HPDE6-E6E7 (cell line): ENCODE measurements around the gene RDH5.

ENCODE experiments used
- DNase-seq: peaks from one replicate; pipeline ENCODE4 v3.0.0; 2011; ENCODE audit warnings: missing footprints; ENCODE audit errors: extremely low spot score

Gene RDH5

GRCh38 chr12:55696141-55696540 lies 24.1 kb upstream of the RDH5 start:
- DNase-seq, result no peak

GRCh38 chr12:55696796-55697462 lies 23.3 kb upstream of the RDH5 start:
- no peak for DNase-seq

GRCh38 chr12:55697686-55698085 lies 22.5 kb upstream of the RDH5 start:
- no peak for DNase-seq

DNA sequence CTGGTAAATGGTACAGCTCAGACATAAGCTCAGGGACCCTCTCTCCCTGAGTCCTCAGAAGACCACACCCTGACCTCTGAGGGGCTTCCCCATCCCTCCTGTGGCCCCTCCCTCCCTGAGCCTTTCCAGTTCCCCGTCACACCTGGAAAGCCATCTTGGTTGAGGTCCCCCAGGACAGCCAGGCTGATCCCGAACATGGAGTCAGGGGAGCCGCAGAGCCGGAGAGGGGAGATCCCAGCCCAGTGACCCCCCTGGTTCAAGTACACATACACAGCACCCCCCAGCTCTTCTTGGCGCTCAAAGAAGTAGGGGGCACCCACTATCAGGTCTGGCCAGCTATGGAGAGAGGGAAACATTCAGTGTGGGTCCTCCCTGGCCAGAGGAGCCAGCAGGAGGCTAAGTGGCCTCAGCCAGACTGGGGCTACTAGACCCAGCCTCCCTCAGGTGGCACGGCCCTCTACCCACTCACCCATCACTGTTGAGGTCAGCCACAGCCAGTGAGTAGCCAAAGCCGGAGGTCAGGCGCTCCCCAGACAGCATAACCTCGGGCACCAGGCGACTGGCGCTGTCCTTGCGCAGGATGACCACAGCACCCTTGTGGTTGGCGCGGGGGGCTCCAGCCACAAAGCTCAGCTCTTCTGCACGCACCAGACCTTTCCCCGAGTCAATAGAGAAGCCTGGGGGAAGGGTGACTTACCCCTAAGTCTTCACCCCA lies 21.8 kb upstream of the RDH5 start:
- DNase-seq, result no peak

DNA sequence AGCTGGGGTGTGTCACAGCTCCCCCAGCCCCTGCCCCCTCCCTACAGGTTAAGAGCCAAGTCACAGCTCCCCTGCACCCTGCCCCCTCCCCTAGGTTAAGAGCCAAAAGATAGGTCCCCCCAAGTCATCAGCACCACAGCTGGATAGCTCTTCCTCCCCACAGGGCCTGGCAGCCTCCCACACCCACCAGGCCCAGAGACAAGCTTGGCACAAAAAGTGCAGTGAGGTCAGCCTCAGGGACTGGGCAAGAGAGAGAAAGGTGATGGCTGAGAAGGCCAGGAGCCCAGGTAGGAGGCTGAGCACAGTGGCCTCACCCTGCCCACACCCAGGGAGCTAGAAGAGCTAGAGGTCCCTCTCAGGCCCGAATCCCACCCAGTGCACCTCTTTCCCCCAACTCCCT lies 21.2 kb upstream of the RDH5 start:
- DNase-seq, result no peak

- DNase-seq, result no peak
Observed at GRCh38 chr12:55699471-55700055, 20.6 kb upstream of the RDH5 start.

- DNase-seq, result no peak
Observed at GRCh38 chr12:55700255-55701018, 19.8 kb upstream of the RDH5 start.

DNA sequence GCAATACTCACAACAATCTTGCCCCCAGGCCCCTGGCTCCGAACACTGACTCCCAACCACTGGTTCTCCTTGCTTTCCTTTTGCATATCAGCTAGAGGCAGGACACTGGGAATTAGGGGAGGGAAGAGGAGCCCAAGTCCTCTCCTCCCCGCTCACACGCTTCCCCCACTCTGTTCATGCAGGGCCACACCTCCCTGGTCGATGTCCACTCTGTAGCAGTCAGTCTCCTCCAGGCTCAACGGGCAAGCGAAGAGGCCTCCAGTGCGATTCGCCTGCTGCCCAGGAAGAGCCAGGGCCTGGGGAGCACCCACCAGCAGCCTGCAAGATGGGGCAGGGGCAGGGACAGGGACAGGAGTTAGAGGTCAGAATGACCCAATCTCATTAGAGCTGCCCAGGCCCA lies 17.3 kb upstream of the RDH5 start:
- DNase-seq, result no peak

DNA sequence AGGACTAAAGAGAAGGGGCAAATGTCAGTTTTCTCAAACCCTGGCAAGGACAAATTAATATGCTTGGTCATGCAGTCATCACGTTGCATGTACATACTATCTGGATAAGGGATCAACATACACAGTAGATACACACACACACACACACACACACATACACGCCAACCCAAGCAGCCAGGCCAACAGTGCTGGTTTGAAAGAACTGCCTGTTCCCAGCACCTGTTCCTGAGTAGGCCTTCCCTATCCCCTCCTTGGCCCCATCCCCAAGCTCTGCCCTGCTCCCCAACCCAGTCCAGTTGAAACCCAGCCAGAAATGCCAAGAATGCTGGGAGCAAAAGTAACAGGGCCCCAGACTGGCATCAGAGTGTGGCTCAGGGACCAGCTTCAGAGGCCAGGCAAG lies 16.9 kb upstream of the RDH5 start:
- no peak for DNase-seq

DNA sequence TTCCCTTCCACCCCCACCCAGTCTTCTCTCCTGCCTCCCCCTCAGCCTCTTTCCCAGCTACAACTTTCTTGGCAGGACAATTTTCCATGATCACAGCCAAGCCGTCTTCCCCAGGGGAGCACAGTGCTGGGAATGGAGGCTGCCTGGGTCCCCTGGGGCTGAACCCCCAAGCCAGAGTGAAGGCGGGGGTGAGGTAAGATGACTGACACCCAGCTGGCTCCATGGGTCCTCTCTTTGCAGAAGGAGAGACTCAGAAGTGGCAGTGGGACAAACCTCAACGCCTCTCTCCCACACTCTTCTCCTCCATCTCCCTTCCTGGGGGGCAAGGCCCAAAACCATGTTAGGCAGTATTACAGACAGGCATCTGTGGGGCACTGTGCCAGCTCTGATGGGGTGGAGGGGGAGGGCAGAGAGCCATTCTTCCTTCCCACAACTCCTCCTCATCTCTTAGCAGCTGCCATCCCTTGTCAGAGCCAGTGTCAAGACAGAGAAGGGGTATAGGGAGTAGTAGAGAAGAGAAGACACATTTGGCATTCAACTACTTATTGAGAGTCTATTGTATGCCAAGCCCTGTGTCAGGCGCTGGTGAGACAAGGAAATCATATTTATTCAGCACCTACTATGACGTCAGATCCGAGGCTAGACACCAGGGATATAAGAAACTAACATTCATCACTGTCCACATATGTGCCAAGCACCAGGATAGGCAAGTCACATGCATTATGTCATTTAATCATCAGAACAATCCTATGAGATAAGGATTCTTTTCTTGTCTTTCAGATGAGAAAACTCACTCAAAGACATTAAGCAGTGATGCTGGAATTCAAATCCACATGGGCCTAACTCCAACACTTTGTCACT lies 16.1 kb upstream of the RDH5 start:
- no peak for DNase-seq

DNA sequence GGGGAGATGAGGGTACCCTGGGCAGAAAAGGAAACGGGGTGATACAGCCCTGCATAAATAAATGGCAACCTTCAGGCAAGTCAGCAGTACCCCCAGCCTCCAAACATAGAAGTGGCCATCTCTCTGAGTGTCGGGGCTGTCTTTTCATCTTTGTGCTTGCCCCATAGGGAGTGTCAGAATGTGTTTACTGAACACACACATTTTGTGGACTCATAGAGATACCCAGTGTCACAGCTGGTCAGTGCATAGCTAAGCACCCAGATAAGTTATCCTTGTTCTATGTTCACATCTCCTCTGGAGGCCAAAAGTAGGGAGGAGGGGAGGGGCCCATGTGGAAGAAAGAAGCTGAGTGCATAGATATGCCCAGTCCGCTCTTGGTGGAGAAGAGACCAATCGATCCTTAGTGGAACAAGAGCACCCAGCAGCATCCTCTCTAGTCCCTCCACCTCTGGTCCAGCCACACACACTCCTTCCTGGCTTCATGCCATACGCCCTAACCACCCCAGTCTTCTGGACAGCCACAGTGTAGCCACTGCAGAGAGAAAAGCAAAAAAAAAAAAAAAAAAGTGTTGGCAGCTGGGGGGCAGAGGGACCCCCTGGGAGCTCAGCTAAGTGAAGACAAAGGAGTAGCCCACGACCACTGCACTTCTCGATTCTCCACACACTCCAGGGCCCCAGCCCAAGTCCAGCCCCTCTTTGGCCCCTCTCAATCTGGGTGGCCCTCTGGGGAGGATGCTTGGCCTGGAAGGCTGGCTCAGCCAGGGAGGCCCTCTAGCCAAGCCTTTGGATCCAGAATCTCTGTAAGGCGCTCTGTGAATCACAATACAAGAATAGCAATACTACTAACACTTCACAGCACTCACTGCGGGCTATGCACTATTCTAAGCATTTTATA lies 15.1 kb upstream of the RDH5 start:
- no peak for DNase-seq

- DNase-seq, result no peak
Observed at GRCh38 chr12:55705782-55706402, 14.3 kb upstream of the RDH5 start.

DNA sequence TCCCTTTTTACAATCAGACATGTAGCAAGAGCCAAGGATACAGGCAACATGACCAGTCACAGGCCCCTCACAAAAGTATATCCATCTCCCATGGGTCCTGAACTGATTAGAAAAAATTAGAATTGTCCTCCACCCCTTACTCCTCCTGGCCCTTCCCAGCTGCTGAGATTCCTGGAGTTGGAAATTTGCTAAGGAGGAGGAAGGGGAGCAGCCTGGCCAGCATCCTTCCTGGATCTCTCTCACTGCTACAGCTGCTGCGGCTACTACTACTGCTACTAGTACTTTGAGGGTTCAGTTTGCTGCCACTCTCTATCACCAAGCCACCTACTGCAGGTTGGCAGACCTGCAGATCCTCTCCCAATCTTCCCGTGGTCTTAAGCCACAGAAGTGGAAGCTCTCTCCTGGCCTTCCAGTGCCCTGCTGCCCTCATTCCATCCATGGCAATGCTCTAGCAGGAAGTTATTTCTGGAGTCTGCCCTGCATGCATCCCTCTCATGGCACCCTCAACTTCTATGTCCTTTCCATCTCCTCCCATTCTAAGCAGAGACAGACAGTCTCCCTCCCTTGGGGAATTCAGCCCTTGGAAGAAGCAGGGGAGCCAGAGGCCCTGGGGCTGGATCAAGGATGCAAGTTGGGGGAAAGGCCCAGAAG lies 13.5 kb upstream of the RDH5 start:
- no peak for DNase-seq

GRCh38 chr12:55707219-55707671 lies 12.9 kb upstream of the RDH5 start:
- DNase-seq, result no peak

GRCh38 chr12:55707841-55708694 lies 12.1 kb upstream of the RDH5 start, which contains the start of gene ITGA7:
Gene ITGA7, minus strand, starts transcription at chr12:55707904. Its CDS starts 222 bp downstream, at chr12:55707682.
- no peak for DNase-seq

GRCh38 chr12:55708695-55709233 lies 11.4 kb upstream of the RDH5 start:
- no peak for DNase-seq

GRCh38 chr12:55711786-55712553 lies 8.2 kb upstream of the RDH5 start:
- DNase-seq, result no peak
